ENCODE measurements around the gene LSAMP.

DNA sequence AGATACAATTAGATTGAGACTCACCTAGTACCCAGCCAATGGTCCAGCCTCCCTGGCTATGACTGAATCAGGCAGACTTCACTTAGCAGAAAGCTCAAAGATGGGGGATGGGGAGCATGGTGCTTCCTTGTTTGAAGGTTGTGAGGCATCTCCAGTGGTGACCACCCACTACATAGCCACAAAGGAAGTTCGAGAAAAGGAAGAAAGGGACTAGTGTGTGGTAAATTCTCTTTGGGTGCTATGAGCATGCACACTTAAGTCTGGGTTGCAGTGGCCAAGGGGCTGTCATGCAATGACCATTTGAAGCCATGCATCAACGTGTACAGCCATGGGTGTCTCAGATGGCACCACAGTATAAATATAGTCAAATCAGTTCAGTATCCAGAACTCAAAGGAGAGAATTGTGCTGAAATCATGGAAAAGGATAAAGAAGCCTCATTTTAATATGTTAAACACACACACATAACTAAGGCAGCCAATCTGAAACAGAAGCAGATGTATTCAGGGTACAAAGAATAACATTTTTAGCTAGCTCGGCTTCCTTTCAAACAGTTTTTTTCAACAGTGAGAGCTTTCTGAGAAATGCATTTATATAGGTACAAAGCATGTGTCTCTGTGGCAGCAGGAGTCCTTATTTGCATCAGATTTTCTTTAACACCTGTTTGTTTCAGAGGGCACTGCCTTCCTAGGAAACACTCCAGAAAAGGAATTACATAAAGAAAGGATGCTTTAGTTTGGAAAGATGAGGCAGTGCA is 546.5 kb downstream of the LSAMP start:
- TF ChIP-seq CTCF (IDR thresholded peaks at IDR 0.05), result no peak
- TF ChIP-seq POLR2A (IDR thresholded peaks at IDR 0.05), result no peak
